Ramos (cell line): ENCODE measurements around the gene STAB1.
"Not testable (repeated sequence)": the region's sequence is repeated elsewhere in the genome, so short reads cannot be mapped to it uniquely, and the experiment has no call there.

Source experiments
- in situ Hi-C: fragments of 300-500 bp; cut with MboI; formaldehyde crosslinking; loops from one replicate; pipeline ENCODE4 v1.14.3; 2022; ENCODE audit warnings: low sequenced_read_pairs; ENCODE audit not compliant: unreplicated experiment

The STAB1 gene

GRCh38 chr3:52522651-52523251 is 27.6 kb downstream of the STAB1 start:
- in situ Hi-C loops, result no loop called here

DNA sequence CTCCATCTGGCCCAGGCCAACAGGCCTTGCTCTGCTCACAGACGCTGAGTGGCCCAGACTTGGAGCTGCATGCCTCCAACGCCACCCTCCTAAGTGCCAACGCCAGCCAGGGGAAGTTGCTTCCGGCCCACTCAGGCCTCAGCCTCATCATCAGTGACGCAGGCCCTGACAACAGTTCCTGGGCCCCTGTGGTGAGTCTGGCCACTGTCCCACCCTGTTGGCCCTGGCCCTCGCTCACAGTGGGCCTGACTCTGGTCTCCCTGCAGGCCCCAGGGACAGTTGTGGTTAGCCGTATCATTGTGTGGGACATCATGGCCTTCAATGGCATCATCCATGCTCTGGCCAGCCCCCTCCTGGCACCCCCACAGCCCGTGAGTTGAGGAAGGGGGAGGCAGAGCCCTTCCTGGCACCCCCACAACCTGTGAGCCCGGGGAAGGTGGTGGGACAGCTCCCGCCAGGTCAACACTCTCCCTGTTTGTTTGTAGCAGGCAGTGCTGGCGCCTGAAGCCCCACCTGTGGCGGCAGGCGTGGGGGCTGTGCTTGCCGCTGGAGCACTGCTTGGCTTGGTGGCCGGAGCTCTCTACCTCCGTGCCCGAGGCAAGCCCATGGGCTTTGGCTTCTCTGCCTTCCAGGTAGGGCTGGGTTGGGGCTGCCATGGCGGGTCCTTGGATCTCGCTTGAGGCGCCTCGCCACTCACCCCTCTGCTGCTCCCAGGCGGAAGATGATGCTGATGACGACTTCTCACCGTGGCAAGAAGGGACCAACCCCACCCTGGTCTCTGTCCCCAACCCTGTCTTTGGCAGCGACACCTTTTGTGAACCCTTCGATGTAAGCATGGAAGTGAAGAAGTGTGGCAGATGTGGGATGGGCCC is 28.5 kb downstream of the STAB1 start:
- in situ Hi-C loops, result no loop called here

DNA sequence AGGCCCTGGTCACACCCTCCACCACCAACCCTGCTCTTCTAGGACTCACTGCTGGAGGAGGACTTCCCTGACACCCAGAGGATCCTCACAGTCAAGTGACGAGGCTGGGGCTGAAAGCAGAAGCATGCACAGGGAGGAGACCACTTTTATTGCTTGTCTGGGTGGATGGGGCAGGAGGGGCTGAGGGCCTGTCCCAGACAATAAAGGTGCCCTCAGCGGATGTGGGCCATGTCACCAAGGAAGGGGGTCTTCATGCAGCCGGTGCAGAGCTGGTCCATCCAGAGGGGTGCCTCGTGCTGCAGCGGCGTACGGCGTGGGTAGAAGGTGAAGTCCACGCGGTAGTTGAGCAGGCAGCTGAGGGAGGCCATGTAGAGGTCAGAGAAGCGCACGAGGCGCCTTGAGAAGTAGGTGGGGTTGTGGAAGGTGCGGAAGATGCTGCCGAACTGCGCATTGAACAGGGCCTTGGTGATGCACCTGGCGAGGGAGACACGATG is 29.2 kb downstream of the STAB1 start:
- in situ Hi-C loops, result no loop called here

GRCh38 chr3:52524752-52525679 is 29.9 kb downstream of the STAB1 start:
- in situ Hi-C loops, result no loop called here

DNA sequence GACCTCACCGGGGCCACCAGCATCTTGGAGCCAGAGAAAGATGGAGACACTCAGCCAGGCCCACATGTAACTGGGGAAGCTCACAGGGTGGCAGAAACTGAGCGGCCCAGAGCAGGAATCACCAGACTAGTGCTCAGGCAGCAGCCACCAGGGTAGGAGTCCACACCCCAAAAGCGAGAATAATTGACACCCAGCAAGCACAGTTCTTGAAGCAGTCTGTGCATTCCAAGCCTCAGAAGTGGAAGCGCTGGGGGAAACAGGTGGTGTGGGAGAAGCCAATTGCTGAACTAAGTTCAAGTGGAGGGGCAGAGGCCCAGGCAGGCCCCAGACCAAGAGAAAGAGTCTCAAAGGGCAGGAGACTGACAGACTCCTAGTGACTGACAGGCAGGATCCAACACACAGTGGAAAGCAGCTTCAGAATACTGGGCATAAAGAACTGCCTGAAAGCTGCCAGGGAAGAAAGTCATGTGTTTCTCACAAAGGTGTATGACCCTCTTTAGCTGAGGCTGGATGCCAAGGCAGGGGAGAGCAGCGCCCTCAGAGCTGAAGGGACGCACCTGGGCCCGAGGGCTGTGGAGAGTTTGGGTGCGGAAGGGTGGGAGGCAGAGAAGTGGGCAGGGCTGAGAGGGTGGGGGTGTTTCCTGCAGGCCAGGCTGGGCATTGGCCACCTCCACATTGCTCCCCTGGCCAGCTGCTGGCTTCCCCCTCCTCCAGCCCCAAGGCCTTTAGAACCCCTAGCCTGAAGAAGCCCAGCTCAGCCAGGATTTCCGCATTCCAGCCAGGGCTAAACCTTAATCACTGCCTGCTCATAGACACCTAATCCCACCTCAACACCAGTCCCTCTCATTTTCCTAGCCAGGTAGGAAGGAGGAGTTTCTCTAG is 30.8 kb downstream of the STAB1 start:
- in situ Hi-C loops, result no loop called here

- in situ Hi-C loops, result not testable (repeated sequence)
Measured at GRCh38 chr3:52526671-52527038, 31.5 kb downstream of the STAB1 start.

DNA sequence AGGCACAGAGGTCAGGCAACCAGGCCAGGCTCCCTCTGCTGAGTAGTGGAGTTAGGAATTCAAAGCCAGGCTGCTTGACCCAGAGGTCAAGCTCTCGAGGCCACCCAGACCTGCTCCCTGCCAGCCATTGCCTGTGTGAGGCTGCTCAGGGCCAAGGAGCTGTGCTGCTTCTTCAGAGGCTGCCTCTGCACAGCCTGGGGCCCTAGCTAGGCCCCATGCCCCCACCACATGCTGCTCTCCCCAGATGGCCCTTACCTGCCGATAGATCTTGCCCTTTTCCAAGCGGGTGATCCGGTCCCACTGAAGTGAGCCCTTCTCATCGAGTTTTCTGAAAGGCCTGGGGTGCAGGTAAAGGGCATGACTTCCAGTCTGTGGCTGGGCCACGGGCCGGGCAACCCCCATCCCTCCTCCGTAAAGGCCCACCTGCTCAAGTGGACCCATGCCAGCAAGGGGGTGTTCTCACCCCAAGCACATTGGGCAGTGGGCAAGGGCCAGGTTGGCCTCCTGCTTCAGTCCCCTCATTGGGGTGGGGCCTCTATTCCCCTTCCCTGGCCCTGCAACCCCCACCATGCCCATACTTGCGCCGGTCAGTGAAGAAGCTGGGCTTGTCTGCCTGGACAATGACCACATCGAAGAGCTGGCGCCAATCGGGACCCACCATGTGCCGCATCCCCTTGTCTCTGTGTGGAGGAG is 32.0 kb downstream of the STAB1 start:
- in situ Hi-C loops, result no loop called here

GRCh38 chr3:52527732-52528585 is 32.8 kb downstream of the STAB1 start:
- in situ Hi-C loops, result no loop called here

- in situ Hi-C loops, result no loop called here
Measured at GRCh38 chr3:52528586-52529375, 33.6 kb downstream of the STAB1 start.

DNA sequence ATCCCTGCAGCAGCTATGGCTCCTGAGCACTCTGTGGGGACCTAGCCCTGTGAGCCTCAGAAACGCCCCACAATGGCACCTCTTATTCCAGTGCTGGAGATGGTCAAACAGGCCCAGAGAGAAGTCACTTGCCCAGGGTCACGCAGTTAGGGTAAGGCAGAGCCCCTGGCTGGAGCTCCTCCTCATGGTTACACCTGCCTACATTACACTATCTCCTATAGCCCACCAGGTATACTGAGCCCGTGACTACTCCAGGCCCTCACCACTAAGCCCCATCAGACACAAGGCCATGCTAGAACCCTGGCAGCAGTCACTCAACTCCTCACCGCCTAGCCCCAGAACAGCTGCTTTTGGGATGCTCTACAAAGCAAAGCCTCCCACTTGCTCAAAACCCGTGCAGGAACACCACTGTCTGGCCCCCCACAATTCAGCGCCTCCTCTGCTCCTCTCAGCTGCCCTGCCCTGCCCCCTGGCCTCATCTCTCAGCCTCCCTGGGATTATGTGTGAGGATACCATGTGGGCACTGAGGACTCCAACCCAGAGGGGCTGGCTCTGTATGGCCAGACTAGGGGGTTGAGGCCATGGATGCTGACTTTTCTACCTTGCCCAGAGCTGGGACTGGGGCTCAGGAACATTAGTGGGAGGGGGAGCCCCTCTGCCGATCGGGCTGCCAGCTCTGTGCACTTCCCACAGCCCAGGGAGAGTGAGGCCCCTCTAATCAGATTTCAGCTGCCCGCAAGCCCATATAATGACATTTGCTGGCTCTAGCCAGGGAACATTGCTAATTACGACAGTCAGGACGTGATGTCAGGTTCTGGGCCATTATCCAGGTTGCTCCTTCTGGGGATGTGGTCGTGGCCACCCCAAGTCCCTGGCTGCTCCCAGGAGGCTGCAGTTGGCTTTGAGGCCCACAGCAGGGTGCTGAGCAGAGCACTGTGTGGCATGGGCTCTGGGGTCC is 34.5 kb downstream of the STAB1 start:
- in situ Hi-C loops, result no loop called here

GRCh38 chr3:52530918-52531826 is 36.0 kb downstream of the STAB1 start:
- in situ Hi-C loops, result no loop called here

- in situ Hi-C loops, result no loop called here
Measured at GRCh38 chr3:52531860-52532516, 36.9 kb downstream of the STAB1 start.

GRCh38 chr3:52532517-52532837 is 37.3 kb downstream of the STAB1 start:
- in situ Hi-C loops, result no loop called here

DNA sequence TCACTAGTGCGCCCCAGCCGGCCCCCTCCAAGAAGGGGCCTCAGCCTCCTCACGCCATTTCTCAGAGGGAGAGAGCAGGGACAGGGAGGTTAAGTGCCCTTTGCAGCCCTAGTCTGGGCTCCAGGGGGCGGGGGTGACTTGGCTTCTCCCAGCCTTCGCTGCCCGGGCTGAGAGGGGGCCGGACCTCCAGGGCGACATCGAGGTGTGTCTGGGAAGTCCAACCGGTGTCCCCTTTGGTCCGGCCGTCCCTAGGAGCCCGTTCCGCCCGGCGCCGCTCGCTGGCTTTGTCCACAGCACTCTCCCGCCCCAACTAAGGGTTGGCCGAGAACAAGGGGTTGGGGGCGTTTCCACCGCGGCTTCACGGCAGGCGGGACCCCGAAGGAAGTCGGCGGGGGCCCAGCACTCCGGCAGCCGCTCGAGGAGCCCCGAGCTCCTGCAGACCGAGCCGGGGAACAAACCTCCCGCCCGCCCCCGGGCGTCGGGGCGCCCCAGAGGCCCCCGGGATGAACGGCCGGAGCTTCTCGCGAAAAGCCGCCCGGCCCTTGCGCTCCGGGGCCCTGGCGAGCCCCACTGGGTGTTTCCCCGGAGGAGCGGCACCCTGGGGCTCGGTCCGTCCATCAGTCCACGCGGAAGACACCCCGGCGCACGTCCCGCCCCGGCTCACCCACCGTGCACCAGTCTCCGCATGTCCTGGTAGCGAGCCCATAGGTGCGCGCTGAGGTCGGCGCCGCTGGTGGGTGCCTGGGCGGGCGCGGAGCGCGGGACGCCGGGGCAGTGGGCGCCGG is 37.9 kb downstream of the STAB1 start:
- in situ Hi-C loops, result no loop called here
